KG1 (cell line): Measurements from ENCODE around the gene COL25A1.
"Not testable (repeated sequence)": the region's sequence is repeated elsewhere in the genome, so short reads cannot be mapped to it uniquely, and the experiment has no call there.

Experiments
- DNase-seq: peaks from one replicate; lab custom pipeline; 2025; lab: John Stamatoyannopoulos, UW

Gene COL25A1

GRCh38 chr4:108906866-108907367, 395.5 kb downstream of the COL25A1 start:
- DNase-seq = no peak

- no peak for DNase-seq
Observed at GRCh38 chr4:108906006-108906405, 396.5 kb downstream of the COL25A1 start.

DNA sequence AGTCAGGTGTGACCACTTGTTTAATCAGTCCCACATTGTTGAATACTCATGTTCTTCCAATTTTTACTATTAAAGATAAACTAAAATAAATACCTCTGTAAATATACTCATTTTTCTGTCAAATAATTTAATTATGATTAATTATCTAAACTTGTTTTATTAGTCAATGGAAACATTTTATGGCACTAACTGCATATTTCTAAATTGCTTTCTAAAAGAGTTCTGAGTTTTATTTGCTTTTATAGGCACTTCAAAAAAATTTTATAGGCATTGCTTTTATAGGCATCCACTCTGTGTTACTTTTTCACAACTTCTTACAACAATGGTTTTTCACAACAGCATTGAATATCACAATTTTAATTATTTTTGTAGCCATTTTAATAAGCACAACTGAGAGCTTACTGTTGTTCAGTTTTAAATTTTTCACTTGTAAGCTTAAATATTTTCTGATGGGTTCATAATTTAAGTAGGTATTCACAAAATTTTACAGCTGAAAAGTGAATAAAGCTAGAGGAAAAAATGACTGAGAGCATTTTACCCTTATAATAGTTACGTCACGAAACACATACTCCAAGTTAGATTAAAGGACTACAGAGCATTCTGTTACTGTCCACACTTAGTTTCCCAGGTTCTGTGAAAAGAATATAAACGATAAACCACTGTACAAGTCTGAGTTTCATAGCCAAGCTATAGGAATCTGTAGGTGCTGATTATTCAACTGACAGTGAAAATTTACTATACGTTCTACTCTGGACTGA, 398.8 kb downstream of the COL25A1 start:
- DNase-seq = no peak

GRCh38 chr4:108902769-108903168, 399.7 kb downstream of the COL25A1 start:
- no peak for DNase-seq

DNA sequence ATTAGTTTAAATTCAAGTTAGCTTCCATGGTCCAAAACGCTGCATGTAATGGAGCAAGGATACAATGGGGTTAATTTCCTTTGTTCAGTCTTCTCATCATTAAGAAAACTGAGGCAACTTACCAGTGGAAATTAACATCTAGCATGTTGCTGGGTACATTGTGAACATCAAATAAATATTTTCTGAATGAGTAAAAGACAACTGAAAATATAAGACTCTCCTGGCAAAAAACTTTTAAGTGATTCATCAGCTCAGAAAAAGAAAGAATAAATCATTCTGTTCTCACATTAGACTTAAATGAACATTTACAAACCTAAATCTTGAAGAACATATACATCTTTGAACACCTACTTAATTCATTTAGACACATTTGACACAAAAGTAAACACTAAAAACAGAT, 401.2 kb downstream of the COL25A1 start:
- no peak for DNase-seq

DNA sequence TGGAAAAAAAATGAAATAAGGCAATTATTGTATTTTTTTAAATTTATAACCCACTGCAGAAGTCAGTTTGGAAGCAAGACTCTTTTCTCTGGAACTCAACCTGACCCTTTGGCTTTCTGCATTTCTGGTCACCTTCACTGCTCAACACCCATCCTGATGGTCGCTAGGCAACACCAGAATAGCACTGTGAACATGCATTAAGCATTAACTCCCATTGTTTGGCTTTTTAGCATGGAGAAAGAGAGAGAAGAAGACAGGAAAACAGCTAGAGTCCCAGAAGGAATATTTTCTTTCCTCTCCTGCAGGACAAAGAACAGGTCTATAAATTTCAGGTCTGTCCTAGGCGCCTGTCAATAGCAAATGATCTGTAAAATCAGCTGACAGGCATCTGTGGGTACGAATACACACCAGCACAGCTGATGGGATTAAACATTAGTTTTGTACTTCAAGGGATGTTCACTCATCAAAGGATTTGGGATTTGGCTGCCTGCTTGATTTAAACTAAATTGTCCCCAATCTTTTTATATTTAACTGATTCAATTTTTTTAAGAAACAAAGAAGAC, 402.4 kb downstream of the COL25A1 start:
- DNase-seq = no peak

DNA sequence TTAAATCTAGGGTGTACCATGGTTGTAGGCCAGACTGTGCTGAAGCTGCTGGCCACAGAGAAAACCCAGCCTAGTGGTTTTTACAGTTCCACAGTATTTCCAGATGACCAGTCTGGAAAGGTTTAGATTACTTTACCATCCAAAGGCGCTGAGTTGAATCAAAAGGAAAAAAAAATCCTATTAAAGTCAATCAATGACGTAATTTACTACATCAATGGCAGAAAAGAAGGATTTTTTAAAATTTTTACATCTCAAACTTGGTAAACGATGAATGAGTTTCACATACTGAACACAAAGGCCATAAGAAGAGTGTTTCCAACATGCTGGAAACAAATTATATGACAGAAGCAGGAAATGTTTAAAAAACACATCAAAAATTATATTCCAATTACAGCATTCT, 409.0 kb downstream of the COL25A1 start:
- no peak for DNase-seq

- DNase-seq = no peak
Observed at GRCh38 chr4:108891896-108892590, 410.4 kb downstream of the COL25A1 start.

DNA sequence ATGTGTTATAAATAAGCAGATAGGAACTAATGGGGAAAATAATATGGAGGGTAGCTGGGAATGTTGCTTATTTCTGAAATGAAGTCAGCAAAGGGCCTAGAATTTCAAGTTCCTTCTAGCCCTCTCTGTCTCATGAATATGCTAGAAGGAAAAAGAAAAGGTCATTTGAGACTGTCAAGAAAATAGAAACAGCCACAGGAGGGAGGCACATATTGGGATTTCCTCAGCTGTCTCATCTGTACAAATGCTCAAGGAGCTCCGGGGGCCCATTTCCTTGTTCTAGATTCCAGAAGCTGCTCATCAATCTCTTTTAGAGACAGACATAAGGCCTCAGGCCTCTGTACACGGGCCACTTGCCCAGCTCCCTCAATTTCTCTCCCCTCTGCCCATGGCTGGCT, 412.0 kb downstream of the COL25A1 start:
- no peak for DNase-seq

DNA sequence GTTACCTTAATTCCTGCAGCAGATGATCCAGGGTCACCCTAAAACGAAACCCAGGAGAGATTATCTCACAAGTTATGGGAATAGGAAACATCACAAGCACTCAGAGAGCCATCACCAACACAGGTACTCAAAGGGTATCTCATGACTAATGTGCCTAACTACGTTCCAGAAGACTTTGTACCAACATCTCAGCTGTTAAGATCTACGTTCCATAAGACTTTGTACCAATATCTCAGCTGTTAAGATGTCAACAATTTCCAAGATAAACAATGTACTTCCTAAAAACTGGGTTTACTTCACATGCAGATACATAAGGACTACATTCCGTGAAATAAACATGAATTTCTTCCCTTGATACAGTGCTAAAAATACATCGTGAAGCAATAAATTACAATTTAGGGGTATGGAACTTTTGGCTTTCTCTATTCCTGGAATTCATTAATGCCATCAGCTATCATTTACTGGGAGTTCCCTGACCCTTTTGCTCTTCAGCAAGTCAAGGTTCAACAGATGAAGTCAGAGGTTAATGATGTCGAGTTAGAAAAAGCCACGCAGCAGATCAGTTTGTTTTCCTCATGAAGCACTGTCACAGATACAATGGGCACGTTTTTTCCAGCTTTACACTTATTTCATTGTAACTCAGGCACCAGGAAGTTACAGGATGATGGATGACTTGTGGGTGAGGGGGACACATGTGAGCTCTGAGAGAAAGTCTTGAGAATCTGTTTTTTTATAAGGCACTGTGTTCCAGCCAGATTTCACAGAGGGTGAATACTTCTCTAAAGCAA, 412.6 kb downstream of the COL25A1 start:
- DNase-seq = no peak

DNA sequence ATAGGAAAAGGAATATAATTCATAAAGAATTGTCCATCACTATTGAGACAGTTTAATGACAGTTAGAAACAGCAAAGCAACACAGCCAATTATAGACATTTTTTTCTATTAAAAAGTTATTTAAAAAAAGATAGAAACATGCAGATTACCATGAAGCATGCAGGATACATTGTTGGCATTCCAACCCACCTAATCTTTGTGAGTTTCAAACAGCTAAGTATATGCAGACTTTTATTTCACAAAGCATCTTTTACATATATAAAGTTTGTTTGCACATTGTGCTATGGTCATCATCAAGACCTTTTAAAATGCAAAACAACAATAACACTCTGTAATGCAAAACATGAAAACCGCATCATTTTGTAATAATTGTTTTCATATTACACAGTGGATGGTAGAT, 413.7 kb downstream of the COL25A1 start:
- DNase-seq = no peak

DNA sequence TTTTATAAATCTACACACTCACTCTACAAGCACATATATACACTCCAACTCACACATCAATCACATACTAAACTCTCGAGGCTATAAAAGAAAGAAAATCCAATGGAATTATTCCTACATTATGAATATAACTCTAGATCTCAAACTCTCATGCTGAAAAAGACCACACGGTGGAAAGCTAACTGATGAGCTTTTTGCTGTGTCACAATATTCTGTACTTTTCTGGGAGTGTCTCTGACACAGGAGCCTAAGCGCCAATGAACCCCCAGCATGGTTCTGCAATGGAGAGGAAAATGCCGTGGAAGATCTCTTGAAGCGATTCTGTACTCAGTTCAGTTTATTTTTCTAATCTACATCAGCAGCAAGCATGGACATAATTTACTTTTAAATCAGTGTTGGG, 415.4 kb downstream of the COL25A1 start:
- no peak for DNase-seq

- DNase-seq = no peak
Observed at GRCh38 chr4:108885211-108885610, 417.2 kb downstream of the COL25A1 start.

GRCh38 chr4:108884596-108884995, 417.9 kb downstream of the COL25A1 start:
- no peak for DNase-seq

DNA sequence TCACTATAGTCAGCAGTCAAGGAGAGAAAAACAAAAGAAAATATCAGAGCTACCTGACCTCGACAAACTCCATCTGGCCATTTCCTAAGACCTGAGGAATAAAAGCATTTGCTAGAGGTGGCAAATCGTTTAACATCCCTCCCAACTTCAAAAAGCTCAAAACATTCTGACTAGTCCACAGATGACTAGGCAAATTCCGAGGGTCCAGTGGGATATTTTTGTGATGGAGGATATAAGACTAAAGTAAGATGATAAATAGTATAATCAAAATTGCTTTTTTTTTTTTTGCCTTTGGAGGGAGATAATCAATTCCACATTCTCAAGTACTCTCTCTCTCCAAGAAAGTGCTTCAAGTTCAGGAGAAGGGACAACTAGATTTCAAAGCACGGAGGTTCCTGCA, 420.5 kb downstream of the COL25A1 start:
- no peak for DNase-seq

- DNase-seq = no peak
Observed at GRCh38 chr4:108881190-108881589, 421.3 kb downstream of the COL25A1 start.

DNA sequence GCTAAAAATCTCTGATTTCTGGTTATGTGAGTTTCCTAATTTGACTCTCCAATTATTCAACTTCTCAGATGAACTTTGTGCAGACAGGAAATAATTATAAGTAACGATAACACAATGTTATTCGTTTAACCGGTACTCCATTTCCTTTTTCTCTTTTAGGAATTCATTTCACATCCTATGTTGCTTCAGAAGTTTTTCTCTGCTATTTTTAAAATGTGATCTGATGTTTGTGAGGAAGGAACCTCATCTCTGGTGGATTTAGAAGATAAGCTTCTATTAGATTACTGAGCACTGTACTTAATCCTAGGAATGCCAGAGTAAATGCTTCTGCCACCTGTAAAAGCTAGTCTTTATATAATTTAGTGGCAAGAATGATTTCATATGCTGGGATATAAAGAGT, 423.7 kb downstream of the COL25A1 start:
- DNase-seq = no peak

DNA sequence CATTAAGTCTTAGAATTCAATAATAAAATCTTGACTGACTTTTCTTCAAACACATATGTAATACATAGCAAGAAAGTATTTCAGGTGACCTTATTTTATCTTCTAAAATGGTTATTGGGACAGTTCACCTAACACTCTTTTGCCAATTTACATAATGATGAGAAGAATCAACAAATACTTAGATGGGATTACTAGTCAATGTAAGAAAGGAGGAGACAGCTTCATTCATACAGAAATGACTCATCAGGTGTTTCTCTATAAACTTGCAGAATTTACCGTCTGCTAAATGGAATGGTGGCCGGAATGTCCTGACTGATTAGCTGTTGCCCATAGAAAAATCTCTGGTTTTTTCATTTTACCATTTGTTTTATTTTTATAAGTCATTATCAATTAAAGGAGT, 424.6 kb downstream of the COL25A1 start:
- DNase-seq = no peak

GRCh38 chr4:108874806-108875205, 427.7 kb downstream of the COL25A1 start:
- no peak for DNase-seq

GRCh38 chr4:108869970-108870369, 432.5 kb downstream of the COL25A1 start:
- DNase-seq = not testable (repeated sequence)

DNA sequence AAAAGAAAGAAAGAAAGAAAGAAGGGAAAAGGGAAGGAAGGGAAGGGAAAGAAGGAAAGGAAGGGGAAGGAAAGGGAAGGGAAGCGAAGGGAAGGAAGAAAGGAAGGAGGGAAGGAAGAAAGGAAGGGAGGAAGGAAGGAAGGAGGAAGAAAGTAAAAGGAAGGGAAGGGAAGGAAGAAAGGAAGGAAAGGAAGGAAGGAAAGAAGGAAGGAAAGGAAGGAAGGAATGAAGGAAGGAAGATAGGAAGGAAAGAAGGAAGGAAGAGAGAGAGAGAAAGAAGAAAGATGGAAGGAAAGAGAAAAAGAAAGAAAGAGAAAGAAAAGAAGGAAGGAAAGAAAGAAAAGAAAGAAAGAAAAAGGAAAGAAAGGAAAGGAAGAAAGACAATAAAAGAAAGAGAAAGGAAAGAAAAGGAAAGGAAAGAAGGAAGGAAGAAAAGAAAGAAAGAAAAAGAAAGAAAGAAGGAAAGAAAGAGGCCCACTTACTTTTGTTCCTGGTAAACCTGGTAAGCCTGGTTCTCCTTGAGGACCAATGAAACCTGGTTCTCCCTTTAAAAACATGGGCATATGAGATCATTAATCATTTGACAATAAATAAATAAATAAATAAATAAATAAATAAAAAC, 433.7 kb downstream of the COL25A1 start:
- no peak for DNase-seq

DNA sequence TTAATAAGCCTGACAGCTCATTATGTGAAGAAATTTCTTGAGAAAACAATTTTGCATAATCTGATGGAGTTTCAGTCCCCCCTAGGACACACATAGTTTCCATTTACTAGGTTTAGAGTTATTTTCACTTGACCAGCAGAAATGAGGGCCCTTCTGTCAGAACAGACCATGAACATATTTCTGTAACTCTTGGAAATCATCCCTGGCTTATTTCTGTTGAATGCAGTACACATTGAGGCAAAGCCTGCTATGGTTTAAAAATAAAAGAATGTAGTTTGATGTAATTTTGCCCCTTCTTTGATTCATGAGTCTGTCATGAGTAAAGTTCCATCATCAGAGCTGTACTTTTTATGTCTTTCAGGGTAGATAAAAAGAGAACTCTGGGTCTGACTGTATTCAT, 435.0 kb downstream of the COL25A1 start:
- no peak for DNase-seq
